Lung (tissue), 12 donors: ENCODE data around the gene RAP1GAP2. TPM values are rescaled to one million over a fixed set of nuclear protein-coding genes. Genes with fewer than 3 reads are reported as not detected.

Experiments used
- ATAC-seq: fragments of 200-7000 bp; cut with Tn5 transposase; one replicate; pipeline ENCODE4 v1.9.1; 2020; ENCODE audit warnings: moderate number of reproducible peaks; ENCODE audit not compliant: insufficient read depth, low FRiP score
- DNase-seq, 3 donors: peaks; one replicate each; pipeline ENCODE4 v3.0.0-alpha.2; 2013 to 2017
- H3K27ac ChIP-seq, 2 donors: one replicate each; pipeline ENCODE4 v1.5.1; 2013; ENCODE audit warnings: mild to moderate bottlenecking in 2 of 2, moderate library complexity in 2 of 2, control low read depth in 1 of 2, inconsistent platforms in 1 of 2, low read depth in 1 of 2, low read length in 1 of 2
- H3K27me3 ChIP-seq, 3 donors: one replicate each; pipeline ENCODE4 v1.5.1; 2013; ENCODE audit warnings: low read length in 2 of 3; ENCODE audit not compliant: control insufficient read depth in 3 of 3, insufficient read depth in 3 of 3
- H3K36me3 ChIP-seq, 4 donors: one replicate each; pipeline ENCODE4 v1.5.1; 2013; ENCODE audit warnings: low read length in 4 of 4, mild to moderate bottlenecking in 1 of 4, moderate library complexity in 1 of 4; ENCODE audit not compliant: control insufficient read depth in 4 of 4, insufficient read depth in 4 of 4
- H3K4me1 ChIP-seq, 5 donors: one replicate each; pipeline ENCODE4 v1.5.1; 2013; ENCODE audit warnings: low read length in 5 of 5, mild to moderate bottlenecking in 2 of 5, moderate library complexity in 1 of 5; ENCODE audit not compliant: control insufficient read depth in 5 of 5, insufficient read depth in 5 of 5
- H3K4me3 ChIP-seq: one replicate; pipeline ENCODE4 v1.5.1; 2013; ENCODE audit warnings: mild to moderate bottlenecking, control low read depth, moderate library complexity
- H3K9ac ChIP-seq, 2 donors: one replicate each; pipeline ENCODE4 v1.5.1; 2013; ENCODE audit warnings: low read length in 2 of 2, control low read depth in 1 of 2; ENCODE audit not compliant: insufficient read depth in 1 of 2
- H3K9me3 ChIP-seq, 4 donors: one replicate each; pipeline ENCODE4 v1.5.1; 2013; ENCODE audit warnings: low read length in 3 of 4, mild to moderate bottlenecking in 1 of 4, moderate library complexity in 1 of 4; ENCODE audit not compliant: control insufficient read depth in 4 of 4, insufficient read depth in 3 of 4
- CTCF ChIP-seq: IDR thresholded peaks from 2 replicates; pipeline ENCODE4 v1.5.1; 2012; ENCODE audit warnings: mild to moderate bottlenecking; ENCODE audit errors: control extremely low read depth, extremely low read depth
- WGBS, 2 donors: extraction: QIAGEN DNeasy Blood & Tissue Kit; methylation state at CpG; one replicate each; pipeline ENCODE4 v1.1.7; 2013; 5-methylcytosine and 5-hydroxymethylcytosine counted together
- polyA plus RNA-seq, 2 donors: library from polyadenylated mRNA; stranded (reverse); fragments of 200-250 nt; gene quantifications; one replicate each; pipeline ENCODE4 v1.2.1, GENCODE V29; 2013
- total RNA-seq, 2 donors: library from RNA; depleted of rRNA in 1 of 2; stranded (reverse); fragments of >200 nt in 1 of 2; gene quantifications; one replicate each; pipeline ENCODE4 v1.2.1, GENCODE V29; 2014 to 2021
- donor health status: control.
- donor health status: control.
- donor health status: Bipolar disorder and iron deficiency.
- donor health status: healthy.
- donor health status: DM: yes; HTN: yes; CAD: no.

Gene RAP1GAP2
- total and polyA plus RNA-seq, 4 donors, result 5.3 to 16.7 (median 6.0) TPM

DNA sequence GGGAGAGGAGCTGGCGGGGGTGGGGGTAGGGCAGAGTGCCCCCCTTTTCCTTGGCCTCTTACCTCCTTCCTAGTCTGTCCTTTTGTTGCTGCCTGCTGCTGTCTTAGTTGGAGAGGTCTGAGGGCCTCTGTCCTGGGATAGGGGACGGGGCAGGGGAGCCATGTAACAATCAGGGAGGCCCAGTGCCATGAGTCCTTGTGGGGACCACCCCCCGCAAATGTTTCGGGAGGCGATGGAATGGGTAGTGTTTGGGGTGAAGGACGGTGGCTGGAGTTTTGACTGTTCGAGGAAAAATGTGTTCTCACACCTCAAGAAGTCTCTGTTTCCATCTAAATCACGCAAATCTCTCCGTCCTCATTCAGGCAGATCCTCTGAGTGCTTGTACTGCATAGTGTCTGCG, 168.1 kb downstream of the RAP1GAP2 start:
- Histone ChIP-seq H3K27me3 (peaks cover 0 to 3% (median 0%) of the 10 kb centered on the region in 3 donors), H3K4me1 (peaks cover 0 to 8% (median 0%) of the 10 kb centered on the region in 5 donors), H3K27ac (no peak overlapping the region), H3K9me3 (no peaks in the 10 kb centered on the region), H3K4me3 (no peak overlapping the region), H3K9ac (no peak overlapping the region), H3K36me3 (no peaks in the 10 kb centered on the region)
- 86 to 91% methylated on average over 9 of the region's 10 CpGs for WGBS, 2 donors
- TF ChIP-seq CTCF, result no peak
- DNase-seq, result no peak
- ATAC-seq, result no peak

DNA sequence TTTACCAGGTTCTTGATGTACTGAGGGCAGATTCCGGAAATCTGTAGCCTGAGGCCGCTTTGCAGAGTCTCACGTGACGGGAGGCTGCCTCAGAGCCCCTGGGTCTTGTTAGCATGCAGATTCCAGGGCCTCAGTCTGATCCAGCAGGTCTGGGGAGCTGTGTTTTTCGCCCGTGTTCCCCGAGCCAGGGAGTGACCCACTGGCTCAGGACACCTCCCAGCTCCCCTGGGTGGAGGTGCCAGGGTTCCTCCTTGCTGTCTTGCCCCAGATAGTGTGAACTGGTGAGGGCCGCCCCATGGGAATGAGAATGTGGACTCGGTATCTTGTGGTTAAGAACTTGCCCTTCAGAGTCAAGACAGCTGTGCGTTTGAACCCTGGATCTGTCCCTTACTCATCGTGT, 168.6 kb downstream of the RAP1GAP2 start:
- Histone ChIP-seq H3K9ac (no peak overlapping the region), H3K9me3 (no peaks in the 10 kb centered on the region), H3K4me1 (peaks cover 0 to 7% (median 0%) of the 10 kb centered on the region in 5 donors), H3K36me3 (no peaks in the 10 kb centered on the region), H3K27me3 (peaks cover 0 to 3% (median 0%) of the 10 kb centered on the region in 3 donors), H3K4me3 (no peak overlapping the region), H3K27ac (no peak overlapping the region)
- DNase-seq (no peak), ATAC-seq (no peak)
- TF ChIP-seq CTCF, result no peak
- 90 to 94% methylated on average over 11 of the region's 11 CpGs for WGBS, 2 donors

GRCh38 chr17:2965621-2966595, 169.7 kb downstream of the RAP1GAP2 start:
- Histone ChIP-seq H3K4me1 (peaks cover 0 to 6% (median 0%) of the 10 kb centered on the region in 5 donors), H3K27me3 (peaks cover 0 to 3% (median 0%) of the 10 kb centered on the region in 3 donors), H3K9ac (peak overlapping the region in 1 of 2 donors; percentile 42), H3K27ac (peak overlapping the region; percentile 5 to 50), H3K9me3 (no peaks in the 10 kb centered on the region), H3K4me3 (no peak overlapping the region), H3K36me3 (no peaks in the 10 kb centered on the region)
- TF ChIP-seq CTCF, result no peak
- ATAC-seq (no peak), DNase-seq (no peak)
- 73 to 86% methylated on average over 14 of the region's 14 CpGs for WGBS, 2 donors
